RWPE2 (cell line): ENCODE data around the gene NRIP3.

Experiments
- ATAC-seq: fragments of 200-7000 bp; cut with Tn5 transposase; 3 replicates; pipeline ENCODE4 v1.9.1; 2021; ENCODE audit warnings: low read depth
- DNase-seq: peaks from one replicate; pipeline ENCODE4 v3.0.0-alpha.2; 2020; ENCODE audit warnings: low spot score
- H3K27ac ChIP-seq: fragments of 450-650 bp; 2 replicates; pipeline ENCODE4 v1.5.1; 2017; ENCODE audit warnings: mild to moderate bottlenecking; ENCODE audit not compliant: poor library complexity, severe bottlenecking
- H3K27me3 ChIP-seq: fragments of 250-450 bp; sonication (Bioruptor Pico); 2 replicates; pipeline ENCODE4 v1.5.1; 2021; ENCODE audit warnings: mild to moderate bottlenecking, moderate library complexity; ENCODE audit not compliant: insufficient read depth, poor library complexity, severe bottlenecking
- H3K36me3 ChIP-seq: fragments of 250-450 bp; sonication (Bioruptor Pico); 2 replicates; pipeline ENCODE4 v1.5.1; 2020; ENCODE audit warnings: low read depth, mild to moderate bottlenecking, moderate library complexity
- H3K4me1 ChIP-seq: fragments of 250-450 bp; sonication (Bioruptor Pico); 2 replicates; pipeline ENCODE4 v1.5.1; 2021; ENCODE audit warnings: mild to moderate bottlenecking, moderate library complexity; ENCODE audit not compliant: insufficient read depth, poor library complexity, severe bottlenecking
- H3K4me3 ChIP-seq: fragments of 250-450 bp; sonication (Bioruptor Pico); 2 replicates; pipeline ENCODE4 v1.5.1; 2021; ENCODE audit warnings: mild to moderate bottlenecking, moderate library complexity; ENCODE audit not compliant: severe bottlenecking
- H3K9me3 ChIP-seq: fragments of 250-450 bp; sonication (Bioruptor Pico); 2 replicates; pipeline ENCODE4 v1.5.1; 2021; ENCODE audit warnings: mild to moderate bottlenecking, moderate library complexity; ENCODE audit not compliant: severe bottlenecking
- CTCF ChIP-seq: fragments of 450-650 bp; IDR thresholded peaks from one replicate; pipeline ENCODE4 v1.5.1; 2017; ENCODE audit warnings: mild to moderate bottlenecking, moderate library complexity; ENCODE audit not compliant: poor library complexity, severe bottlenecking

Gene NRIP3

GRCh38 chr11:9038541-9038940, 34.7 kb upstream of the NRIP3 start:
- H3K9me3 ChIP-seq, result no peaks in the 10 kb centered on the region
- ATAC-seq (no peak), DNase-seq (no peak)

GRCh38 chr11:9037963-9038362, 34.2 kb upstream of the NRIP3 start:
- no peak overlapping the region for H3K4me3 ChIP-seq
- H3K27ac ChIP-seq, result no peak overlapping the region
- H3K4me1 ChIP-seq, result peaks cover 3% of the 10 kb centered on the region
- DNase-seq (no peak), ATAC-seq (no peak)
- H3K9me3 ChIP-seq, result no peaks in the 10 kb centered on the region
- H3K36me3 ChIP-seq, result no peaks in the 10 kb centered on the region
- no peak for TF ChIP-seq CTCF
- H3K27me3 ChIP-seq, result no peaks in the 10 kb centered on the region

More at GRCh38 chr11:9038541-9038940, 34.7 kb upstream of the NRIP3 start:
- Histone ChIP-seq H3K36me3 (no peaks in the 10 kb centered on the region), H3K4me3 (no peak overlapping the region), H3K27me3 (no peaks in the 10 kb centered on the region), H3K27ac (no peak overlapping the region), H3K4me1 (peaks cover 3% of the 10 kb centered on the region)
- TF ChIP-seq CTCF, result no peak

GRCh38 chr11:9037046-9037780, 33.4 kb upstream of the NRIP3 start:
- no peak for ATAC-seq
- Histone ChIP-seq H3K27ac (no peak overlapping the region), H3K36me3 (no peaks in the 10 kb centered on the region), H3K4me3 (no peak overlapping the region), H3K9me3 (no peaks in the 10 kb centered on the region), H3K4me1 (peaks cover 3% of the 10 kb centered on the region), H3K27me3 (no peaks in the 10 kb centered on the region)
- no peak for DNase-seq
- TF ChIP-seq CTCF, result no peak

- no peak for DNase-seq
- H3K9me3 ChIP-seq, result no peaks in the 10 kb centered on the region
- H3K27ac ChIP-seq, result no peak overlapping the region
- H3K27me3 ChIP-seq, result no peaks in the 10 kb centered on the region
- no peaks in the 10 kb centered on the region for H3K4me1 ChIP-seq
- H3K36me3 ChIP-seq, result no peaks in the 10 kb centered on the region
- TF ChIP-seq CTCF, result no peak
- H3K4me3 ChIP-seq, result no peak overlapping the region
- ATAC-seq, result peak; percentile 10; the same call in 2 of the 3 replicates
Measured at GRCh38 chr11:9030601-9031000, 26.8 kb upstream of the NRIP3 start.

- DNase-seq (no peak), ATAC-seq (no peak)
- no peak for TF ChIP-seq CTCF
- H3K4me1 ChIP-seq, result no peaks in the 10 kb centered on the region
- no peaks in the 10 kb centered on the region for H3K36me3 ChIP-seq
- H3K9me3 ChIP-seq, result no peaks in the 10 kb centered on the region
- no peaks in the 10 kb centered on the region for H3K27me3 ChIP-seq
- no peak overlapping the region for H3K27ac ChIP-seq
- H3K4me3 ChIP-seq, result no peak overlapping the region
Measured at GRCh38 chr11:9029422-9029821, 25.6 kb upstream of the NRIP3 start.
